Measurements from ENCODE around the gene ROPN1L. TPM values are rescaled to one million over a fixed set of nuclear protein-coding genes. Genes with fewer than 3 reads are reported as not detected.

ROPN1L gene
- total and polyA plus RNA-seq, 8 donors: 0.31 to 0.87 (median 0.73) TPM; not detected in 4

DNA sequence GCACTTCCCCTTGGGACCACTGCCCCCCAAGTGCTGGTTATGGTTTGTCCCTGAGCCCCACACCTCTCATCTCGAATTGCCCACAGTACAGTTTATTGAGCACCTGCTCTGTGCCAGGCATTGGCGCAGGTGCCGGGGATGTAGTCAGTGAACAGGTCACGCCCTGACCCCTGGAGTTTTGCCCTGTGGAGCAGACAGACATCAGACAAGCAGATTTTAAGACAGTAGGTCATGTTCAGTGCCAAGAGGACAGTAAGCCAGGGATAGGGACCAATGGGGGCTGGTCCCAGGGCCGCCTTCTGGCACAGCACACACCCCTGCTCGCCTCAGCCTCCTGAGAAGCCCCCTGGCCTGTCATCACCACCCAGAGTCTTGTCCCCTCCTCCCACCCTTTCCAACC, 21.9 kb downstream of the ROPN1L start:
- intact Hi-C loops (cut with DNase I; ENCODE audit: low total_unique reads): no loop called here

DNA sequence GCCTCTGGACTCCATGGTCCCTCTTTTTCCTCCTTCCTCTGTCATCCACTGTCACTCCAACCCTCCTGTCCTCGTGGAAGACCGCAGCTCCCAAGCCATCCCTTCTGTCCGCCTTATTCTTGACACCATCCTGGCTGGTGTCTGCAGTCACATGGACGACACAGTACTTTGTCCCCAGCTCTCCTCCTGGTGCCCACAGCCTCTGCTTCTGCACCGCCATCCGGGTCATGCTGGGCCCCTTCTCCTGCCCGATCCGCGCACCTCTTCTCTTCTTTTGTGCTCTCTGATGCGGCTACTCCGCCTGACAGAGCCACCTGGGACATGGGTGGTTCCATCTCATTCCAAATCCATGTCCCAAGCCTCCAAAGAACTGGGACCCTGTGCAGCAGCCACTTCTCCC, 22.5 kb downstream of the ROPN1L start:
- no peak overlapping the region for H3K4me3 ChIP-seq
- H3K27ac ChIP-seq: no peak overlapping the region
- no peaks in the 10 kb centered on the region for H3K36me3 ChIP-seq
- peaks cover 0 to 5% (median 0%) of the 10 kb centered on the region in 3 donors for H3K27me3 ChIP-seq
- WGBS, 5 donors: 92 to 97% (median 96%) methylated on average over 11 of the region's 11 CpGs
- H3K4me1 ChIP-seq: peaks cover 0 to 23% (median 9%) of the 10 kb centered on the region in 4 donors
- TF ChIP-seq, protein P1, sequence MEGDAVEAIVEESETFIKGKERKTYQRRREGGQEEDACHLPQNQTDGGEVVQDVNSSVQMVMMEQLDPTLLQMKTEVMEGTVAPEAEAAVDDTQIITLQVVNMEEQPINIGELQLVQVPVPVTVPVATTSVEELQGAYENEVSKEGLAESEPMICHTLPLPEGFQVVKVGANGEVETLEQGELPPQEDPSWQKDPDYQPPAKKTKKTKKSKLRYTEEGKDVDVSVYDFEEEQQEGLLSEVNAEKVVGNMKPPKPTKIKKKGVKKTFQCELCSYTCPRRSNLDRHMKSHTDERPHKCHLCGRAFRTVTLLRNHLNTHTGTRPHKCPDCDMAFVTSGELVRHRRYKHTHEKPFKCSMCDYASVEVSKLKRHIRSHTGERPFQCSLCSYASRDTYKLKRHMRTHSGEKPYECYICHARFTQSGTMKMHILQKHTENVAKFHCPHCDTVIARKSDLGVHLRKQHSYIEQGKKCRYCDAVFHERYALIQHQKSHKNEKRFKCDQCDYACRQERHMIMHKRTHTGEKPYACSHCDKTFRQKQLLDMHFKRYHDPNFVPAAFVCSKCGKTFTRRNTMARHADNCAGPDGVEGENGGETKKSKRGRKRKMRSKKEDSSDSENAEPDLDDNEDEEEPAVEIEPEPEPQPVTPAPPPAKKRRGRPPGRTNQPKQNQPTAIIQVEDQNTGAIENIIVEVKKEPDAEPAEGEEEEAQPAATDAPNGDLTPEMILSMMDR (IDR thresholded peaks at IDR 0.05): no peak
- no peak for TF ChIP-seq POLR2AphosphoS5 (IDR thresholded peaks at IDR 0.05)
- no peak for DNase-seq
- H3K9me3 ChIP-seq: no peaks in the 10 kb centered on the region
- intact Hi-C loops (cut with DNase I; ENCODE audit: low total_unique reads): no loop called here

More for the DNA sequence above, 21.9 kb downstream of the ROPN1L start:
- H3K4me1 ChIP-seq: peaks cover 0 to 23% (median 9%) of the 10 kb centered on the region in 4 donors
- no peak for TF ChIP-seq POLR2AphosphoS5 (IDR thresholded peaks at IDR 0.05)
- TF ChIP-seq EP300 (IDR thresholded peaks at IDR 0.05): no peak
- TF ChIP-seq, protein P1 (IDR thresholded peaks at IDR 0.05): no peak
- TF ChIP-seq POLR2A (IDR thresholded peaks at IDR 0.05): no peak
- H3K27me3 ChIP-seq: peaks cover 0 to 5% (median 0%) of the 10 kb centered on the region in 3 donors
- H3K9me3 ChIP-seq: no peaks in the 10 kb centered on the region
- no peak for DNase-seq
- H3K4me3 ChIP-seq: no peak overlapping the region
- WGBS, 5 donors: 89 to 94% (median 92%) methylated on average over 5 to 6 of the region's 6 CpGs
- H3K36me3 ChIP-seq: no peaks in the 10 kb centered on the region
- H3K27ac ChIP-seq: no peak overlapping the region

DNA sequence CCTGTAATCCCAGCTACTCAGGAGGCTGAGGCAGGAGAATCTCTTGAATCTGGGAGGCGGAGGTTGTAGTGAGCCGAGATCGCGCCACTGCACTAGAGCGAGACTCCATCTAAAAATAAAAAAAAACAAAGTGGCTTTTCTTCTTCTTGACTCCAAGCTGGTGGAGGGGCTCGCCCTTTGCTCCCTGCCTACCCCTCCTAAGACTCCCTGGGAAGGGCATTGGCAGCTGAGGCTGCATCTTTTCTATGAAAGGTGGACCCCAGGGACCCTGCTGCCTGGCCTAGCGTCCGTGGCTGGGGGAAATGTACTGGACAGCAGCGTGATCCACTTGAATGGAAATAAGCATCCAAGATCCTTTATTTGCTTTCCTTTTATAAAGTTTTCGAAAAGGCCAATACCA, 24.0 kb downstream of the ROPN1L start:
- intact Hi-C loops (cut with DNase I; ENCODE audit: low total_unique reads): no loop called here
- Histone ChIP-seq H3K4me3 (no peak overlapping the region), H3K27me3 (peaks cover 0 to 5% (median 0%) of the 10 kb centered on the region in 3 donors), H3K4me1 (peaks cover 0 to 14% (median 6%) of the 10 kb centered on the region in 4 donors), H3K36me3 (no peaks in the 10 kb centered on the region), H3K9me3 (no peaks in the 10 kb centered on the region), H3K27ac (no peak overlapping the region)
- TF ChIP-seq POLR2AphosphoS5 (IDR thresholded peaks at IDR 0.05) (no peak), EP300 (IDR thresholded peaks at IDR 0.05) (no peak), POLR2A (IDR thresholded peaks at IDR 0.05) (no peak)
- TF ChIP-seq, protein P1 (IDR thresholded peaks at IDR 0.05): no peak
- no peak for DNase-seq
- WGBS, 5 donors: 94 to 97% (median 95%) methylated on average over 10 of the region's 10 CpGs

DNA sequence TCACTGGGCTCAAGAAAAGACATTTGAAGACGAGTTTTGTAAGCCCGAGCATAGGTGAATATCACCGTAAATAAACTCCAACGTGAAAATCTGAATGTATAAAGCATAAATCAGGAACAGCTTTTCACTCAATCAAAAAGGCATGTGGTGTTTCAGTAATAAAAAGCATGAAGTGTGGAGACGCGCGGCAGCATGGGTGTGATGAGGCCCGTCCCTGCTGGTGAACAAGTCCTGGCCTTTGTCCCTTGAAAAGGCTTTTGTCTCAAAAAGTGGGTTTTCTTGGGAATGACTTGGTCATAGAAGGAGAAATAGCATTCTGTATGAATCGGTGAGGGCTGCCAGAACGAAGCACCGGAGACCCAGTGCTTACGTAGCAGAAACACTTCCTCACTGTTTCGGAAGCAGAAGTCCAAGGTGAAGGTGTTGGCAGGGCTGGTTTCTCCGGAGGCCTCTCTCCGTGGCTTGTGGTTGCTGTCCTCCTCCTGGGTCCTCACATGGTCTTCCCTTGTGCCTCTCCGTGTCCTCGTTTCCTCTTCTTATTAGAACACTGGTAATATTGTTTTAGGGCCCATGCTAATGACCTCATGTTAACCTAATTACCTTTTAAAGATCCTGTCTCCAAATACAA, 24.9 kb downstream of the ROPN1L start:
- Histone ChIP-seq H3K27ac (no peak overlapping the region), H3K27me3 (peaks cover 0 to 5% (median 0%) of the 10 kb centered on the region in 3 donors), H3K36me3 (no peaks in the 10 kb centered on the region), H3K4me1 (peaks cover 0 to 12% (median 5%) of the 10 kb centered on the region in 4 donors), H3K4me3 (no peak overlapping the region), H3K9me3 (no peaks in the 10 kb centered on the region)
- TF ChIP-seq EP300 (IDR thresholded peaks at IDR 0.05) (no peak), POLR2A (IDR thresholded peaks at IDR 0.05) (no peak), POLR2AphosphoS5 (IDR thresholded peaks at IDR 0.05) (no peak)
- TF ChIP-seq, protein P1 (IDR thresholded peaks at IDR 0.05): no peak
- no peak for DNase-seq
- 89 to 95% (median 91%) methylated on average over 17 of the region's 17 CpGs for WGBS, 5 donors
- intact Hi-C loops (cut with DNase I; ENCODE audit: low total_unique reads): no loop called here
